MG63 (cell line): Measurements from ENCODE around the gene ADAP2. TPM values are rescaled to one million over a fixed set of nuclear protein-coding genes. Genes with fewer than 3 reads are reported as not detected.
"Not testable (repeated sequence)": the region's sequence is repeated elsewhere in the genome, so short reads cannot be mapped to it uniquely, and the experiment has no call there.

Experiments
- DNase-seq: peaks from one replicate; pipeline ENCODE4 v3.0.0-alpha.2; 2020
- H3K27me3 ChIP-seq: fragments of 250-450 bp; sonication (Bioruptor Pico); 2 replicates; pipeline ENCODE4 v1.5.1; 2020; ENCODE audit warnings: mild to moderate bottlenecking, moderate library complexity
- H3K36me3 ChIP-seq: fragments of 250-450 bp; sonication (Bioruptor Pico); 2 replicates; pipeline ENCODE4 v1.5.1; 2020; ENCODE audit warnings: mild to moderate bottlenecking, moderate library complexity
- H3K4me3 ChIP-seq: fragments of 250-450 bp; sonication (Bioruptor Pico); 2 replicates; pipeline ENCODE4 v1.5.1; 2020; ENCODE audit warnings: mild to moderate bottlenecking, moderate library complexity
- H3K9me3 ChIP-seq: fragments of 250-450 bp; sonication (Bioruptor Pico); 2 replicates; pipeline ENCODE4 v1.5.1; 2020; ENCODE audit warnings: mild to moderate bottlenecking, moderate library complexity
- total RNA-seq: library from RNA; depleted of rRNA; stranded (reverse); fragments of >200 nt; shearing (Covaris generic); gene quantifications from 2 replicates; pipeline ENCODE4 v1.2.3, GENCODE V29; 2014; ENCODE audit warnings: low replicate concordance; rRNA removed

The ADAP2 gene, protein sequence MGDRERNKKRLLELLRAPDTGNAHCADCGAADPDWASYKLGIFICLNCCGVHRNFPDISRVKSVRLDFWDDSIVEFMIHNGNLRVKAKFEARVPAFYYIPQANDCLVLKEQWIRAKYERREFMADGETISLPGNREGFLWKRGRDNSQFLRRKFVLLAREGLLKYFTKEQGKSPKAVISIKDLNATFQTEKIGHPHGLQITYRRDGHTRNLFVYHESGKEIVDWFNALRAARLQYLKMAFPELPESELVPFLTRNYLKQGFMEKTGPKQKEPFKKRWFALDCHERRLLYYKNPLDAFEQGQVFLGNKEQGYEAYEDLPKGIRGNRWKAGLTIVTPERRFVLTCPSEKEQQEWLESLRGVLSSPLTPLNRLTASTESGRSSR
- 1.4 TPM in 1 of 2 replicates, not detected in the other for total RNA-seq

DNA sequence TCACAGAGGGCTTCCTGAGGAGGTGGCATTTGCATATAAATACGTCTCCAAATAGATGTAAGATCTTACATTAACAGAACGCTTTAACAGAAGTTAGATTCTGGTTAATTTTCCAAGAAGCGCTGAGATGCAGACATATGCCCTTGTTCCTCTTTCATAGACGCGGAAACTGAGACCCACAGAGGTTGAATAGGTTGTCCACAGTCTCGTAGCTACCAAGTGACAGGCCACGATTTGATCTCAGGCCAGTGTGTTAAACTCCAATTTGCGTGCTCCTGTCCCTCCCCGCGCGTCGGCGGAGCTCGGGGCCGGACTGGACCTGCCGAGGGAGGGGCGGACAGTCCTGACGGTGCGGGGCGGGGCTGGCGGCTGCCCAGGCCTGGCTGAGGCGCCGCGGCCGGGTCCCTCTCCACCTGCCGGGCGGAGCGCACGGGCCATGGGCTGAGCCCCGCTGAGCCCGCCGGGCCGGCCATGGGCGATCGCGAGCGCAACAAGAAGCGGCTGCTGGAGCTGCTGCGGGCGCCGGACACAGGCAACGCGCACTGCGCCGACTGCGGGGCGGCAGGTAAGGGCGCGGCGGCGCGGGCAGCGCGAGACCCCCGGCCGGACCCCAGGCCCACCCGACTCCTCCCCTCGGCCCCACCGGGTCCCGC is at the start of gene ADAP2:
Gene ADAP2, plus strand, starts transcription at position 402 of the 653 bp plus-strand sequence. Its CDS starts 70 bp downstream, at position 472.
- H3K9me3 ChIP-seq = no peaks in the 10 kb centered on the region
- no peaks in the 10 kb centered on the region for H3K36me3 ChIP-seq
- H3K4me3 ChIP-seq = no peak within 1 kb of the TSS
- H3K27me3 ChIP-seq = peaks cover 9% of the 10 kb centered on the region
- no peak for DNase-seq

DNA sequence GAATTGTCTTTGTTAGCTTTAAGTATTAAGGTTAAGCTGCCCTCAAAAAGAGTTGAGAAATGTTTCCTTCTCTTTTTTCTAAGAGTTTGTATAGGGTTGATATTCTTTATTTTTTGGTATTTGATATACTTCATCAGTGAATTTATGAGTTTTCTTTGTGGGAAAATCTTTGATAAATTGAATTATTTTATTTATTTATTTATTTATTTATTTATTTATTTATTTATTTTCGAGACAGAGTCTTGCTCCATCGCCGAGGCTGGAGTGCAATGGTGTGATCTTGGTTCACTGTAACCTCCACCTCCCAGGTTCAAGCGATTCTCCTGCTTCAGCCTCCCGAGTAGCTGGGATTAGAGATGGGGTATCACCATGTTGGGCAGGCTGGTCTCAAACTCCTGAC is 35.6 kb upstream of the ADAP2 start:
- H3K9me3 ChIP-seq = no peaks in the 10 kb centered on the region
- DNase-seq = no peak
- H3K36me3 ChIP-seq = peaks cover 45% of the 10 kb centered on the region
- H3K4me3 ChIP-seq = no peak overlapping the region
- H3K27me3 ChIP-seq = no peaks in the 10 kb centered on the region

DNA sequence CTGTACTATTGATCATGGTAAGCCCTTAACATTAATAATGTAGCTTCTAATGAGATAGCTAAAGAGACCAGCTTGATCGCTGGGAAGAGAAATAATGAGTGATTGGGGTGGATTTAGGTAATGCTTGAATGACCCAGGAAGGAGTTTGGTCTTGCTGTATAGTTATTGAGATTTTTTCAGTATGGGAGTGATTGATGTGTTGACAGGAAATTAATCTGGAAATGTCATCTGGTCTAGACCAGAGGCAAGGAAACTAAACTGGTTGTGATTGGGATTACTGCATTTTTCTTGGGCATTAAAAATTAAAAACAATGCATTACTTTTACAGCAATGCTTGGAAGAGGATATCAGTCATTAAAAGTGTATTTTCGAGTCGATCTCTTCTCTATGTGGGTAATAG is 27.5 kb upstream of the ADAP2 start:
- peaks cover 63% of the 10 kb centered on the region for H3K36me3 ChIP-seq
- no peak for DNase-seq
- H3K27me3 ChIP-seq = no peaks in the 10 kb centered on the region
- H3K9me3 ChIP-seq = no peaks in the 10 kb centered on the region
- H3K4me3 ChIP-seq = no peak overlapping the region

DNA sequence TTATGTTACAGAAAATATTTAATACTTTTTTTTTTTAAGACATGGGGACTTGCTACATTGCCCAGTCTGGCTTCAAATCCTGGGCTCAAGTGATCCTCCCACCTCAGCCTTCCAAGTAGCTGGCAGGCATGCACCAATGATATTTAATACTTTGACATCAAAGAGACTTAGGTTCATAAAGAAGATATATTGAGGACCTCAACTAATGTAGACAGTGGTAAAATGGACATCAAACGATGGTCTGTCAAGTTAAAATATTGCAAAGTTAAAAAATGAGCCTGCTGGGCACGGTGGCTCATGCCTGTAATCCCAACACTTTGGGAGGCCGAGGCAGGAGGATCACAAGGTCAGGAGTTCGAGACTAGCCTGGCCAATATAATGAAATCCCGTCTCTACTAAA is 24.4 kb upstream of the ADAP2 start:
- Histone ChIP-seq H3K27me3 (no peaks in the 10 kb centered on the region), H3K4me3 (no peak overlapping the region), H3K9me3 (no peaks in the 10 kb centered on the region), H3K36me3 (peaks cover 62% of the 10 kb centered on the region)
- DNase-seq = no peak

DNA sequence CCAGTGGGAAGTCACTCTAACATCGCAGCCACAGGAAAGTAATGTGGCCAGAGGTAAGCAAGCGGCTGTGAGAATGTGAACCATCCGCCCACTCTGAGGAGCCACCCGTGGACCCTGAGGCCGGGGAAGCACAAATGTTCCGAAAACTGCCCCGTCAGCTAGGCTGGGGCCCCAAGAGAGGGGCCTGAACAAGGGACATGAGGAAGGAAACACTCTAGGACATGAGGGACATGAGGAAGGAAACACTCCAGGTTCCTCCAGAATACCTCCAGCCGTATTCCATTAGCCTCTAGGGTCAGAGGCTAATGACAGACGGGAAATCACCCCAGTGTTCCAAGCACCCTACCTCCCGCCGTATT is 16.0 kb upstream of the ADAP2 start:
- Histone ChIP-seq H3K36me3 (peaks cover 26% of the 10 kb centered on the region), H3K27me3 (no peaks in the 10 kb centered on the region), H3K4me3 (peak overlapping the region; percentile 75), H3K9me3 (no peaks in the 10 kb centered on the region)
- no peak for DNase-seq

DNA sequence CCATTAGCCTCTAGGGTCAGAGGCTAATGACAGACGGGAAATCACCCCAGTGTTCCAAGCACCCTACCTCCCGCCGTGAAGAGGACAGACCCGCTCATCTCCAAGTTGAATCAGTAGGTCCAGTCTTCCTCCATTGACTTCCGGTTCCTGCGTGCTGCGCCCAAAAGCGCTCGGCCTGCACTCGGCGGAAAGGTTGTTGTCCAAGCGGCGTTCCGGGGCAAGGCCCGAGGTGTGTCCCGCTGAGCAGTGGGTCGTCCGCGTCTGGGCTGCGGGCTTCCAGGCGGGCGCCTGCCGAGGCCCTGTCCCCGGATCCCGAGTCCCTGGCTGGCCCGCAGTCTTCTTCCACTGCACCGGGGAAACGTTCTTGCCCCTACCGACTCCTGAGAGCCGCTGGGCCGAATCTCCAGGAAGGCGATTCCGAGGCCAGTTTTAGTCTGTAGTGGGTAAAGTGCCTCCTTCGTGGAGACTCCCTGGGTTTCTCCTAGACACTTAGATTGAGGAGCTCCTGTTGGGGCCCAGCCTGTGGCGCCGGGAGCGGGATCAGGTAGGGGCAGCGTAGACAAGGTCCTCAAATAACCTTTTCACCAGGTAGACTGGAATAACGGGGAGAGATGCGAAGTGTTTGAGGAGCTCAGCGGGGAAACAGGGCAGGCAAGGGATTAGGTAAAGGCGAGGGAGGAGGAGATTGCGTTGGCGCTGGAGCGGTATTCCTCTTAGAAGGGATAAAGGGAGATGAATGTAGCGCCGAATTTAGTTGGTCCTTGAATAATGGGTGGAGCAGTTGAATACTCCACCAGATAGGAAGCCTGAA is 15.4 kb upstream of the ADAP2 start, which contains the start of gene TEFM:
Gene TEFM, minus strand, starts transcription at position 138 of the 811 bp plus-strand sequence. Its CDS starts 40 bp downstream, at position 98.
- H3K4me3 ChIP-seq = peak within 1 kb of the TSS; percentile 75
- peak; percentile 93 for DNase-seq
- no peaks in the 10 kb centered on the region for H3K27me3 ChIP-seq
- H3K36me3 ChIP-seq = peaks cover 25% of the 10 kb centered on the region
- H3K9me3 ChIP-seq = no peaks in the 10 kb centered on the region

DNA sequence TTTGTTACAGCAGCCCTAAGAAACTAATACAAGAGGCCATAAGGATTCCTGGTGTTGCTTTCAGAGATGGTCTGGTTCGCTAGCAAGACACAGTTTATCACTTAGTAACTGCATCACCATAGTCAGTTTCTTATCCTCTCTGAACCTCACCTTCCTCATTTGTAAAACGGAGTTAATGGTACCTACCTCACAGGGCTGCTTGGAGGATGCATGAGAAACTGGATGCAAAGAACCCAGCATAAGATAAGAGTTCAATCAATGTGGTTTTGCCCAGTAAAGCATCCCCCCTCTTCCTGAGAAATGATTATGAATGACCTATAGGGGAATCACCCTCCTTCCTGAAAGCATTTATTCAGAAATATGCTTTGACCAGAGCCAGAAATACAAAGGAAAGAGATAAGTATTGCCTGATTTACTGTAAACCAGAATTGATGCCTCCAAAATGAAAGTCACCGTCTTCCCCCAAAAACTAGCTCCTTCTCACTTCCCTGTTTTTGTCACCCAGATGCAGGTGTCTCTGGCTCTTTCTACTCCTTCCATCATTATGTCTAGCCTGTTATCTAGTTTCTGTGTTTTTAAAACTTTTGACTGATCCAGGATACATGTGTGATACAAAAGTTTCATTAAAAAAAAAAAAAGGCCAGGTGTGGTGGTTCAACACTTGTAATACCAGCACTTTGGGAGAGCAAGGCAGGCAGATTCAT is 12.9 kb upstream of the ADAP2 start:
- Histone ChIP-seq H3K27me3 (no peaks in the 10 kb centered on the region), H3K9me3 (no peaks in the 10 kb centered on the region), H3K36me3 (peaks cover 5% of the 10 kb centered on the region), H3K4me3 (no peak overlapping the region)
- no peak for DNase-seq

DNA sequence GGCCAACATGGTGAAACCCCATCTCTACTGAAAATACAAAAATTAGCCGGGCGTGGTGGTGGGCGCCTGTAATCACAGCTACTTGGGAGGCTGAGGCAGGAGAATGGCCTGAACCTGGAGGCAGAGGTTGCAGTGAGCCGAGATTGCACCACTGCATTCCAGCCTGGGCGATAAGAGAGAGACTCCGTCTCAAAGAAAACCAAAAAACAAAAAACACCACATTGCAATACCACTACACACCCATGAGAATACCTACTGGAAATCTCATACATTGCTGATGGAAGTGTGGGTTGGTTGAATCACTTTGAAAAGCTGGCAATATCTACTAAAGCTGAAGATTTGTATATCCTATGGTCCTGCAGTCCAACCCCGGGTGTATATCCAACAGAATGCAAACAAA is 11.6 kb upstream of the ADAP2 start:
- not testable (repeated sequence) for H3K4me3 ChIP-seq, H3K27me3 ChIP-seq, H3K9me3 ChIP-seq, H3K36me3 ChIP-seq, DNase-seq

DNA sequence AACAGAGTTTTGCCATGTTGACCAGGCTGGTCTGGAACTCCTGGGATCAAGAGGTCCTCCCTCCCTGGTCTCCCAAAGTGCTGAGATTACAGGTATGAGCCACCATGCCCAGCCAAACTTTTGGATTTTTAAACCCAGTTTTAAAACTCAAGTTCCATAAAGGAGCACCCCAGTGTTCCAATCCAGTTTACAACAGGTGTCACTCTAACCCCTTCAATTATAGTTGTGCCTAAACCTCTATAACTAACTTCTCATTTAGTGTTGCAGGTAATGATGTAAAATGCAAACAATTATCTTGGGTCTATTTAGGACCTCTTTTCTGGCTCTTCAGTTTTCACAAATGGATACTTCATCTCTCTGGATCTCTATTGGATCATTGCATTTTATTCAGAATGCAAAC is 7.8 kb upstream of the ADAP2 start:
- no peaks in the 10 kb centered on the region for H3K36me3 ChIP-seq
- no peaks in the 10 kb centered on the region; the same call in none of the 2 replicates for H3K27me3 ChIP-seq
- no peak for DNase-seq
- no peak overlapping the region for H3K4me3 ChIP-seq
- no peaks in the 10 kb centered on the region for H3K9me3 ChIP-seq

DNA sequence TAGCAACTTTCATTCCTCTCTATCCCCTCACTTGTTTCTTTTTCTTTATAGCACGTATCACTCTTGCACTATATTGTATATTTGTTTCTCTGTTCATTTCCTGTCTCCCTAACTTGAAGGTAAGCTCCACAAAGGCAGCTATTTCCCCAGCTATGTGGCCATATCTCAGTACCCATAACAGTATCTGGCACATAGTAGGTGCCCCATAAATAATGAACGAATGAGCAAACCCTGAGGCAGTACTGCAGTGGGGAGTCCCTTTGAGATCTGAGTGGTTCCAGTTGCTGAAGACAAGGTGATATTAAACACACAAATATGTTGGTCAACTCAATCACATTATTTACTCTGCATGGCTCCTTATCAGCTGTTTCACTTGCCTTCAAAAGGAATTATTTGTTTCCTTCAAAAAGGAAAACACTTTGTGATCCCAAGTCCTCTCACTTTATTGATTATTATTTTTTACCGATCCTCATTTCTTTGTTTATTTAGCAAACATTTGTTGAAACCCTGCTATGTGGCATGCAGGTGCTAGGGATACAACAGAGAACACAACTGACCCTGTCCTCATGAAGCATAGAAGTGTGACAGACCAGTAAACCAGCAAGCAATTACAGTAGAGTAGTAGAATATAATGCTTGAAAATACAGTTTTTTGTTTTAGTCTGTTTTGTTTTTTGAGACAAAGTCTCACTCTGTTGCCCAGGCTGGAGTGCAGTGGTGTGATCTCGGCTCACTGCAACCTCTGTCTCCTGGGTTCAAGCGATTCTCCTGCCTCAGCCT is 5.7 kb upstream of the ADAP2 start:
- Histone ChIP-seq H3K36me3 (no peaks in the 10 kb centered on the region), H3K27me3 (no peaks in the 10 kb centered on the region; the same call in none of the 2 replicates), H3K9me3 (no peaks in the 10 kb centered on the region), H3K4me3 (no peak overlapping the region)
- no peak for DNase-seq

DNA sequence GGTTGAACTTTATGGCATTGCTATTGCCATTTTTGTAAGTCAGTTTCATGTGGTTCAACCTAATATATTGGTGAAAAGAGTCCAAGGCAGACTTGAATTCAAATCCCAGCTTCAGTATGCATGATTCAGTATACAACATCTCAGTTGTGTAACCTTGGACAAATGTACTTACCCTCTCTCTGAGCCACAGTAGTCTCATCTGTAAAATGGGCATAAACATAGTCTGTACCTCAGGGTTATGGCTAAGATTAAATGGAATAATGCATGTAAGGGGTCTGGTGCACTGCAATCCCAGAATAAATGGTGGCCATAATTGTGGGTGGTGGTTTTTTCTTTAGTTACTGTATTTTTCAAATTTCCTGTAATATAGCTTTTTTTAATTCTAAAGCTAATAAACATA is 4.7 kb upstream of the ADAP2 start:
- Histone ChIP-seq H3K36me3 (no peaks in the 10 kb centered on the region), H3K9me3 (no peaks in the 10 kb centered on the region), H3K4me3 (no peak overlapping the region), H3K27me3 (no peaks in the 10 kb centered on the region; the same call in none of the 2 replicates)
- no peak for DNase-seq

DNA sequence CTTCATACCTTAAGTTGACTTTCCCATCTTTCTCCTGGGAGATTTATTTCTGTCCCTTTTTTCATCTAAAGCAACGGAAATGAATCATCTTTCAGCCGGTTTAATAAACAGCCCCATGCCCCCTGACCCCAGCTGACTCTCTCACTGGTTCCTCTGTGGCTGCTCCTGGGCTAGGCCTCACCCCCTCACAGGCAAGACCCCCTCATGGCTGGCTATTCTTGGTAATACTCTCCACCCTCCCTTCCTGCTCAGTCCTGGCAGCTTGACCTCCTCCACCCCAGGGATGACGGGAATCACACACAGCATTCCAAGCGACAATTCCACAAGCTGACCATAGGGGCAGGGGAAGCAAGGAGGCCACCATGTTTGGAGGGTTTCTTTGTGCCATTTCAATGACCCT is 1.5 kb upstream of the ADAP2 start:
- Histone ChIP-seq H3K27me3 (peaks cover 9% of the 10 kb centered on the region), H3K4me3 (no peak overlapping the region), H3K9me3 (no peaks in the 10 kb centered on the region), H3K36me3 (no peaks in the 10 kb centered on the region)
- peak; percentile 40 for DNase-seq

DNA sequence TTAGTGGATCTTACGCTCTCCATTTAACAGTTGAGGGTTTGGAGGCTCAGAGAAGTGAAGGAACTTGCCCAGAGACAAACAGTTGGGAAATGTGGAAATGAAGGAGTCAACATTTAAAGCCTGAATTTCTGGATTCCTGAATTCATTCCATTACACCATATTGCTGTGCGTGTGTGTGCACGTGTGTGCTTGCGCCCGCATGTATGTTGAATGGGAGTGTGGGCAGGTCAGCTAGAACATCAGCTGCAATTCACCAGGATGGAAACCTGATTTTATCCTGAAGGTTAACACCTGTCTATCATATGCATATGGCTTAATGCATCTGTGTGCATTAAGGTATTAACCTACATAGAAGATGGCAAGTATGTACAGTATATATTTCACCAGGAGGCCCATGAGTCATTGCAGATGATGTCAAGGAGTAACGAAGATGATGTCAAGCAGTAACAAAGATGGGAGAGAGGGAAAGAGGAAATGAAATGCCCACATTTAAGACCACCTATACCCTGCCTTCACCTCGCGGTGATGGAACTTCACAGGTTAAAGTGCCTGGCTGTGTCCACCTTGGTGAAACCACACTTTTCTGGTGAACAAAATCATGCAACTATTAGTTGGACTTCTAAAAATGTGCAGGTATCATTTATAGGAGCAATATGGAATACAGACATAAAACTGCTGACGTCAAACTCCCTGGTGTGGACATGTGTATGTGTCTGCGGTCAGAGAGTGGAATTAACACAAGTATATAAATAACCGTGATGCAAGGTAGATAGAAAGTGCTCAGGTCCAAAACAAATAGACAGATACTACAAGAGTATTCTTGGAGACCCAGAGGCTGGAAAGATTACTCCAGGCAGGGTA is 832 bp upstream of the ADAP2 start:
- Histone ChIP-seq H3K27me3 (peaks cover 9% of the 10 kb centered on the region), H3K9me3 (no peaks in the 10 kb centered on the region), H3K4me3 (no peak overlapping the region), H3K36me3 (no peaks in the 10 kb centered on the region)
- DNase-seq = no peak

DNA sequence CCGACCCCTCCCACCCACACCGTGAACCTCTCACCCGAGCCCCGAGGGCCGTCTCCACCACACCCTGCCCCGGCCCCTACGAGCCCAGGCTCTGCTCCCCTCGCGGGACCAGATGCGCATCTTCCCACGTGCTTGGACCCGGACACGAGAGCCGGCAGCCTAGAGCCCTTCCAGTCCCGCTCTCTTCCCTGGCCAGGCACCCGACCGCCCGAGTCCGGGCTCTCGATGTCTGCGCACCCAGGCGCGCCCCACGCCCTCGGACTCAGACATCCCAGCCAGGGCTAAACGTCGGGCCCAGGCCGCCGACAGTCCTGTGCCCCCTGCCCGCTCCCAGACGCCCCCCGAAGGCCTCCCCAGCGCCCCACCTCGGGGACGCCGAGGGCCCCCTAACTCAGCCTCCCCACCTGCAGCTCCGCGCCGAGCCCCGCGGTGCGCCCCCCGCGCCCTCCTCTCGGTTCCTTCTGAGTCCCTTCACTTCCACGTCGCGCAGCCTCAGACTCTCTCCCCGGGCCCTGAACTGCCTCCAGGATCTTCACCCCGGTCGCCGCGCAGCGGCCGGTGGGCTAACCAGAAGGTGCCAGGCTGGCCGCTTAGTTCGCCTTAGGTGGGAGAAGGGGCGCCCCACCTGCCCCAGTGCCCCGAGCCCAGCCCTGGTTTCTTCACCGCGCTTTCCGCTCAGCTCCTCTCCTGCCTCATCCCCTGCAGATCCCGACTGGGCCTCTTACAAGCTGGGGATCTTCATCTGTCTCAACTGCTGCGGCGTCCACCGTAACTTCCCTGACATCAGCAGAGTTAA is 688 bp downstream of the ADAP2 start:
- no peak overlapping the region for H3K4me3 ChIP-seq
- H3K9me3 ChIP-seq = no peaks in the 10 kb centered on the region
- H3K36me3 ChIP-seq = no peaks in the 10 kb centered on the region
- no peak for DNase-seq
- peaks cover 9% of the 10 kb centered on the region for H3K27me3 ChIP-seq
